DMS53 treated with DMSO at 0.1 percent for 48 hours (cell line): ENCODE measurements around the gene OR6Y1.

ENCODE experiments used
- DNase-seq: peaks from one replicate; lab custom pipeline; 2025; ENCODE audit not compliant: unreplicated experiment; lab: John Stamatoyannopoulos, UW

The OR6Y1 gene

GRCh38 chr1:158554352-158554751, at the start of gene OR6Y1:
TSS of gene OR6Y1 (minus strand) at chr1:158554405. CDS start at chr1:158548105, 6,300 bp downstream.
- no peak for DNase-seq

- no peak for DNase-seq
These were observed 46.5 kb upstream of the OR6Y1 start for GRCh38 chr1:158600735-158601134.

DNA sequence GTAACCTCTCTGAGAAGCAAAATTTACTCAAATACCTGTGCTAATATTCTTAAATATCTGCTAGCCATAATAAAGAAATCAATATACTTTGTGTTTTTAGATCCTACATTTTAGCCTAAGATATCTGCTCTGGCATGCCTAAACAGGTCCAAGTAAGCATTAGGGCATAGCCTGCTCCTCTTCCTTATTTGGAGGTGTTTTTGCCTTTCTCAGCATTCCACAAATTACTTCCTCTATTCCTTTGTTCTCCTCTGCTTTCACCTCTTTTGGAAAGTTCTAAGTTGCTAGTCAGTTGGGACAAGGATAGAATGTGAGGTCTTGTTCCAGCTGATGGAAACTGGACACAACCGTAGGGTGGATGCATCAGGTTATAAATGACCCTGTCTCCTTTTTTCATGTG, 32.7 kb upstream of the OR6Y1 start:
- DNase-seq: no peak

- no peak for DNase-seq
These were observed 29.8 kb upstream of the OR6Y1 start for GRCh38 chr1:158583962-158584361.

DNA sequence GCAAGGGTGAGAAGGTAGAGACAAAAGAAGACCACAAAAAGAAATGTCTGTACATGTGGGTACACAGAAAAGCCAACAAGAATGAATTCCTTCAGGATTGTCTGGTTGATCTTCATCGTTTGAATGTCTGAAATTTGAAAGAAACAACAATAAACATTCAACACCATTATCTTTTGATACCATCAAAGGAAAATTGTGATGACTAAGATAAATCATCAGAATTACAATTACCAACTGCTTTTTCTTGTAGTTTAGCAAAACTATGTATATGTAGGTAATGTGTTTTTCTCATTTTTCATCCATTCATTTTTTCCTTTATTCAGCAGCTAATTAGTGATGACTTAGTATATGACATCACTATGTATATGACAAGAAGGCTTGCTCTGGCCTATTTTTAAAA, 25.5 kb upstream of the OR6Y1 start, which contains the start of gene OR10X1:
Gene OR10X1, minus strand, starts transcription at position 167 of the 400 bp plus-strand sequence. Its CDS starts 0 bp downstream, at position 167.
- no peak for DNase-seq

DNA sequence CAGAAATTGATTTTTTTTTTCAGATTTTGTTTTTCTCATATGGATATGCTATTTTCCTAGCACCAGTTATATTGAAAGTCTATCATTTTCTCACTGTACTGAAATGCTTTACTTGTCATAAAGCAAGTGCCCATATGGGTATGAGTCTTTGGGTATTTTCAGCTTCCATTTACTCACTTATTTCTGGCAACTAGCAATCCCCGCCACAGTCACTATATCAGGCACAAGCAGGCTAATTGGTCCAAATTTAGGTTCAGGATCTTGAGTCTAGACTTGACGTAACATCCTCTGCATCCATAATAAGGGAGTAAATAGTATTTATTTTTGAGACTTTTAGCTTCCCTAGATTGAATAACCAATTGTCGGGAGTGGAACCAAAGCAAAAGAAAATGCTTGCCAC, 23.4 kb upstream of the OR6Y1 start:
- DNase-seq: no peak

DNA sequence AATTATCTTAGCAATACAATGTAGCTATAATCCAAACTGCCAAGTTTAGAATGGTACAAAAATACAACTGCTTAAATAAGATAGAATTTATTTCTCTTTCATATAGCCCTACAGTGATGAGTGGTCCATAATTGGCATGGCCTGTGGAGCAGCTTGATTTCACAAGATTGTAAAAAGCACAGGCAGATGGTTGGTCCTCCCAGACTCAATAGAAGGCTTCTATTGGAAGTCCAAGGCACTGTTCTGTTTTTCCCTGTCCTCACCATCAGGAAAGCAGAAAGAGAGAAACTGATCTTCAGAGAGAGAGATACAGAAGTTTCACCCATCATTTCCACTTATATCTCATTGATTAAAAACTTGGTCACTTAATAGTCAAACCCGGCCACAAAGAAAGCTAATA, 18.0 kb upstream of the OR6Y1 start:
- DNase-seq: no peak

DNA sequence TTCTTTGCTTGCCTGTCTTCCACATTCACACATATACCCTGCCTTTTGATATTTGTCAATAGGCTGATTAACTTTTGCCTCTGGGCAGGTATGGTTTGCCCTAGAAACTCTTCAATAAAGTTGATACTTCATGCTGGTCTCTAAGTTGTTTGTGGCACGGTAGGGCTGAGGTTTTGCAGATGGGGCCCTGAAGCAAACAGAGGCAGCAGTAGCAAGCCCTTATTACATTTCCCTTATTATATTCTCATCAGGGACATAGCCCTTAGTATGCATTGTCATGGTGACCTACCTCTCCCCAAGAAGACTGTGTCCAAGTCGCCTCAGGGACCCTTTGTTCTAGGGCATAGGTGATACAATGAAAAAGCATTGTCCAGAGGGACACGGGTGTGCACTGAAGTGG, 16.3 kb upstream of the OR6Y1 start, which contains the start of gene OR6P1:
Gene OR6P1, minus strand, starts transcription at position 101 of the 400 bp plus-strand sequence. CDS start 6,976 bp downstream, outside the sequence.
- no peak for DNase-seq

DNA sequence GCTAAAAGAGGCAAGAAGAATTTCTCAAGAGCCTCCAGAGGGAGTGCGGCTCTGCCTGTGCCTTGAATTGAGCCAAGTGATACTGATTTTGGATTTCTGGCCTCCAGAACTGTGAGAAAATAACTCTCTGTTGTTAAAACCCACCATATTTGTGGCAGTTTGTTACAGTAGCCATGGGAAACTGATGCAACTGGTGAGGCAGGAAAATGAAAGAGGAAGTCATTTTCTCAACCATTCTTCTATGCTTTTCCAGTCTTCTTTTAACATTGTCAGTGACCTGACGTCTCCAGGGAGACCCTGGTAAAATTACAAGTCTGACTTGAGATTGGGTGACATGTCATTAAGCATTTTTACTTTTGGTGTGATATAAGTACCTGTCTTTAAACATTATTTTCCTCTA, 10.4 kb upstream of the OR6Y1 start:
- no peak for DNase-seq

- no peak for DNase-seq
These were observed 9.6 kb upstream of the OR6Y1 start for GRCh38 chr1:158563853-158564252.

DNA sequence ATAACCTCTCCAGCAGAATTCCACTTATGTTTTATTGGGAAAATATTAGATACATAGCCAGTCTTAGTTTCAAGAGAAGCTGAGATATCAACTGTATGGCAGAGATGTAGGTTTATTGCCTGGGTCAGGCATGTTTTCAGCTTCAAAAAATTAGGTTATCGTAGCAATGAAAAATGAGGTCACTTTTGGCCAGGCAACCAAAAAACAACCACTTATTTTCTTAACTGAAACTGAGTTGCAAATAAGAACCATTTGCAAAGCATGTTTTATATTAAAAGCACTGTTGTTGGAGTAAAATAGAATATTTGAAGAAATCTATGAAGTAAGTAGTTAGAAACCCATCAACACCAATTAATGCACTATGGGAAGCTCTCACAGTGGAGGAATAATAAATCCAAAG, 5.5 kb upstream of the OR6Y1 start:
- no peak for DNase-seq

- no peak for DNase-seq
These were observed 1.9 kb downstream of the OR6Y1 start for GRCh38 chr1:158552296-158552695.

GRCh38 chr1:158547533-158547932, 6.7 kb downstream of the OR6Y1 start:
- DNase-seq: no peak

DNA sequence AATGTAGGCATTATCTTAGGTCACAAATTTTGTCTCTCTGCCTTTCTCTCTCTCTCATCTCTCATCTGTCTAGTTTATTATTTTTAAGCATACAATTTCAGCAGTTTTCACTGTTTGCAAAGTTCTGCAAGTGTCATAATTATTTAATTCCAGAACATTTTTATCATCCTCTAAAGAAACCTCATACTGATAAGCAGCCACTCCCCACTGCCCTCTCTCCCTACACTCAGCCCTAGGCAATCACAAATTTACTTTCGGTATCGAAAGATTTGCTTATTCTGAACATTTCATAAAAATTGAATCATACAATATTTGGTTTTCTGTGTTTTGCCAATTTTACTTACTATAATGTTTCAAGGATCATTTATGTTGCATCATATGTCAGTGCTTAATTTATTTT, 16.6 kb downstream of the OR6Y1 start:
- no peak for DNase-seq

GRCh38 chr1:158534496-158534895, 19.7 kb downstream of the OR6Y1 start:
- DNase-seq: no peak

GRCh38 chr1:158527190-158527815, 26.9 kb downstream of the OR6Y1 start:
- DNase-seq: peak; percentile 90

GRCh38 chr1:158521666-158522058, 32.5 kb downstream of the OR6Y1 start:
- no peak for DNase-seq

GRCh38 chr1:158520955-158521665, 33.1 kb downstream of the OR6Y1 start:
- DNase-seq: no peak

GRCh38 chr1:158520021-158520420, 34.2 kb downstream of the OR6Y1 start:
- no peak for DNase-seq

- no peak for DNase-seq
These were observed 37.2 kb downstream of the OR6Y1 start for GRCh38 chr1:158516966-158517365.

GRCh38 chr1:158509471-158510156, 44.6 kb downstream of the OR6Y1 start:
- no peak for DNase-seq

DNA sequence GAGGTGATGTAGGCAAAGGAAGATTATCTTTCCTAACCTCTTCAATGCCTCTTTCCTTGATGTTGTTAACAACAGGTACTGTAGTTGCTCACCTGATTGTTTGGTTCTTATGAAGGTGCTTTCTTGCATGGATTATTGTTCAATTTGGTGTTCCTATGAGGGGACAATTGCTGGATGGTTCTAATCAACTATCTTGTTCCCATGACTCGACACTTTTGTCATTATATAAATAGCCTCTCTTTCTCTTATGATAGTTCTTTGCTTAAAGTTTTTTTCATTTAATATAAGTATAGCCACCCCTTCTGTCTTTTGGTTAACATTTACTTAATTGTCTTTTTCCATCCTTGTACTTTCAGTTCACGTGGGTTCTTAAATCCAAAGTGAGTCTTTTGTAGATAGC, 46.7 kb downstream of the OR6Y1 start:
- DNase-seq: no peak
